GM12801 (cell line): ENCODE data around the gene OMA1.

Experiments
- TF ChIP-seq, protein P1 (sequence below): IDR thresholded peaks from one replicate; pipeline ENCODE4 v1.5.1; 2011; ENCODE audit warnings: control low read depth; ENCODE audit not compliant: insufficient read length; ENCODE audit errors: extremely low read depth

Gene OMA1

GRCh38 chr1:58538821-58539220 lies 7.7 kb downstream of the OMA1 start:
- TF ChIP-seq, protein P1, sequence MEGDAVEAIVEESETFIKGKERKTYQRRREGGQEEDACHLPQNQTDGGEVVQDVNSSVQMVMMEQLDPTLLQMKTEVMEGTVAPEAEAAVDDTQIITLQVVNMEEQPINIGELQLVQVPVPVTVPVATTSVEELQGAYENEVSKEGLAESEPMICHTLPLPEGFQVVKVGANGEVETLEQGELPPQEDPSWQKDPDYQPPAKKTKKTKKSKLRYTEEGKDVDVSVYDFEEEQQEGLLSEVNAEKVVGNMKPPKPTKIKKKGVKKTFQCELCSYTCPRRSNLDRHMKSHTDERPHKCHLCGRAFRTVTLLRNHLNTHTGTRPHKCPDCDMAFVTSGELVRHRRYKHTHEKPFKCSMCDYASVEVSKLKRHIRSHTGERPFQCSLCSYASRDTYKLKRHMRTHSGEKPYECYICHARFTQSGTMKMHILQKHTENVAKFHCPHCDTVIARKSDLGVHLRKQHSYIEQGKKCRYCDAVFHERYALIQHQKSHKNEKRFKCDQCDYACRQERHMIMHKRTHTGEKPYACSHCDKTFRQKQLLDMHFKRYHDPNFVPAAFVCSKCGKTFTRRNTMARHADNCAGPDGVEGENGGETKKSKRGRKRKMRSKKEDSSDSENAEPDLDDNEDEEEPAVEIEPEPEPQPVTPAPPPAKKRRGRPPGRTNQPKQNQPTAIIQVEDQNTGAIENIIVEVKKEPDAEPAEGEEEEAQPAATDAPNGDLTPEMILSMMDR: no peak

DNA sequence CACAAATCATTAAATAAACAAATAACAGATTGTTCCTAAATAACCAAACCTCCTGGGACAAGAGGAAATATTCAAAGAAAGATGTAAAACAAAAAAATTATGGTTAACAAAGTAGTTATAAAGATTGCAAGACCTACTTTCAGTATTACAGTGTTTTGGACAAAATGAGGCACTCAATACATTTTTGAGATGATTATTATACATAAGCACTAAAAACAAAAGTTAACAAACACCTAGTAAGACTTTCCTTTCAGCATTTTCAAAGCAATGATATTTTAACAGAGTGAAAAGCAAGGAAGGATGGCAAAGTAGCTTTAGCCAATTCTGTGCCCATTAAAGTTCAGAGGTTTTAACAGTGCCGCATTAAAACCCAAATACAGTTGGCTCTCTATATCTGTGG lies 17.2 kb downstream of the OMA1 start:
- TF ChIP-seq, protein P1: no peak

GRCh38 chr1:58528518-58528917 lies 18.0 kb downstream of the OMA1 start:
- TF ChIP-seq, protein P1: no peak

- TF ChIP-seq, protein P1: no peak
These were observed 22.1 kb downstream of the OMA1 start for GRCh38 chr1:58524353-58524945.

GRCh38 chr1:58515794-58516401 lies 30.6 kb downstream of the OMA1 start:
- TF ChIP-seq, protein P1: no peak

GRCh38 chr1:58513956-58514355 lies 32.6 kb downstream of the OMA1 start:
- TF ChIP-seq, protein P1: no peak

- TF ChIP-seq, protein P1: no peak
These were observed 37.9 kb downstream of the OMA1 start for GRCh38 chr1:58508629-58509028.

DNA sequence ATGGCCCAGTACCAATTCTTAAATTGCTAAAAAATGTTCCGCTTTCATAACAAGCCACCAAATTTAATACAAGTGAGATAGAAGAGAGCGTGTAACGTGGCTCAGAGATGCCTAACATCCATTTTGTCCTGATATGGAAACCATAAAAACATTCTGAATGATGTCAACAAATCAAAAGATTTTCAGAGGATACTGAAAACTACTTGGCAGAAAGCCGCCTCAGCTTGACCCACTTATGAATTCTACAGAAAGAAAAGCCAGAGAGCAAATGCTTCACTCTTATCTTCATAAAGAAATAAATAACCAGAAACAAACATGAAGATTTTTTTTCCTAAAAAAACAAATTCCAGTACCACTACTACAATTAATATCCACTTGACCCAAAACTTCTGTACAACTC lies 41.2 kb downstream of the OMA1 start:
- TF ChIP-seq, protein P1: no peak
